HepG2 (cell line): ENCODE measurements around the gene C9orf50. TPM values are rescaled to one million over a fixed set of nuclear protein-coding genes. Genes with fewer than 3 reads are reported as not detected.

ENCODE experiments used
- ARNT2 ChIP-seq: sonication (generic); formaldehyde crosslinking; IDR thresholded peaks from 2 replicates; pipeline ENCODE4 v1.8.0; 2022; ENCODE audit warnings: mild to moderate bottlenecking, low read depth, missing genetic modification reagents, moderate library complexity
- BHLHE40 ChIP-seq: IDR thresholded peaks from 2 replicates; pipeline ENCODE4 v1.6.1; 2011; ENCODE audit warnings: low read length, improper control_type of control experiment
- CENPX ChIP-seq: sonication (generic); formaldehyde crosslinking; IDR thresholded peaks from 2 replicates; pipeline ENCODE4 v1.9.0; 2021; ENCODE audit warnings: mild to moderate bottlenecking, missing genetic modification reagents, moderate library complexity
- HMG20A ChIP-seq: IDR thresholded peaks from 2 replicates; pipeline ENCODE4 v1.6.1; 2016; ENCODE audit warnings: borderline replicate concordance
- IRF2 ChIP-seq: IDR thresholded peaks from 2 replicates; pipeline ENCODE4 v1.6.1; 2018; ENCODE audit warnings: missing genetic modification reagents, missing compliant biosample characterization
- JUND ChIP-seq: sonication (generic); formaldehyde crosslinking; IDR thresholded peaks from 2 replicates; pipeline ENCODE4 v1.8.0; 2022; ENCODE audit warnings: mild to moderate bottlenecking, missing genetic modification reagents
- NFATC3 ChIP-seq: sonication (generic); formaldehyde crosslinking; IDR thresholded peaks from 2 replicates; pipeline ENCODE4 v1.5.1; 2020; ENCODE audit warnings: mild to moderate bottlenecking, missing genetic modification reagents
- NFE2L2 ChIP-seq: fragments of 150-350 bp; IDR thresholded peaks from 2 replicates; pipeline ENCODE4 v1.6.1; 2014; ENCODE audit warnings: low read length
- POLR2AphosphoS5 ChIP-seq: IDR thresholded peaks from 2 replicates; pipeline ENCODE4 v1.6.1; 2012; ENCODE audit warnings: low read depth, low read length
- SIX1 ChIP-seq: sonication (generic); formaldehyde crosslinking; IDR thresholded peaks from 2 replicates; pipeline ENCODE4 v1.4.0; 2020; ENCODE audit warnings: missing genetic modification reagents, borderline replicate concordance
- SRF ChIP-seq: IDR thresholded peaks from 2 replicates; pipeline ENCODE4 v1.6.1; 2011; ENCODE audit warnings: mild to moderate bottlenecking, low read depth, low read length, moderate library complexity
- TBX3 ChIP-seq: fragments of 450-650 bp; IDR thresholded peaks from 2 replicates; pipeline ENCODE4 v1.6.1; 2017; ENCODE audit warnings: antibody characterized with exemption, mild to moderate bottlenecking, inconsistent platforms, borderline replicate concordance
- ZC3H4 ChIP-seq: sonication (generic); formaldehyde crosslinking; IDR thresholded peaks from 2 replicates; pipeline ENCODE4 v1.4.0; 2020; ENCODE audit warnings: missing genetic modification reagents, borderline replicate concordance
- ZNF709 ChIP-seq: sonication (generic); formaldehyde crosslinking; IDR thresholded peaks from 2 replicates; pipeline ENCODE4 v1.5.0; 2020; ENCODE audit warnings: mild to moderate bottlenecking, missing genetic modification reagents
- ZNF724P ChIP-seq: sonication (generic); formaldehyde crosslinking; IDR thresholded peaks from 2 replicates; pipeline ENCODE4 v1.8.0; 2022; ENCODE audit warnings: missing genetic modification reagents, borderline replicate concordance
- ZSCAN12 ChIP-seq: sonication (generic); formaldehyde crosslinking; IDR thresholded peaks from 2 replicates; pipeline ENCODE4 v1.9.0; 2021; ENCODE audit warnings: mild to moderate bottlenecking, missing genetic modification reagents
- ZSCAN20 ChIP-seq: sonication (generic); formaldehyde crosslinking; IDR thresholded peaks from 2 replicates; pipeline ENCODE4 v1.4.0; 2020; ENCODE audit warnings: missing genetic modification reagents, mild to moderate bottlenecking, borderline replicate concordance
- ZSCAN9 ChIP-seq: IDR thresholded peaks from 2 replicates; pipeline ENCODE4 v1.6.1; 2016; ENCODE audit warnings: borderline replicate concordance
- polyA plus RNA-seq, 8 experiments: library from polyadenylated mRNA; depleted of rRNA in 3 of 8; stranded (reverse) in 7 of 8; unstranded in 1 of 8; fragments of >200 nt; fragmentation: Illumina TruSeq in 4 of 8; extraction: Trizol in 4 of 8; gene quantifications; 2 replicates each; pipeline versions ENCODE4 v1.2.1 to v1.2.3, GENCODE V29; 2011 to 2016; ENCODE audit warnings: low read depth in 4 of 8, missing spikeins in 1 of 8, mixed read lengths in 1 of 8; ENCODE audit not compliant: insufficient read depth in 1 of 8
- total RNA-seq, 5 experiments: library from RNA; depleted of rRNA; stranded (reverse); fragments of >200 nt; fragmentation: Illumina TruSeq; extraction: Trizol; gene quantifications; 2 replicates each; pipeline ENCODE4 v1.2.3, GENCODE V29; 2016; ENCODE audit warnings: low read depth in 1 of 5
- TF ChIP-seq, protein P1 (sequence below), 2 experiments: sonication (generic) in 1 of 2; formaldehyde crosslinking in 1 of 2; IDR thresholded peaks; 2 replicates each; pipeline versions ENCODE4 v1.4.0 to v1.6.1; 2018 to 2020; ENCODE audit warnings: missing genetic modification reagents in 2 of 2, borderline replicate concordance in 1 of 2, low read depth in 1 of 2, mild to moderate bottlenecking in 1 of 2, missing biosample characterization in 1 of 2
- TF ChIP-seq, protein P2 (sequence below): sonication (generic); formaldehyde crosslinking; IDR thresholded peaks from 2 replicates; pipeline ENCODE4 v1.8.0; 2022; ENCODE audit warnings: missing genetic modification reagents, low read depth, mild to moderate bottlenecking, borderline replicate concordance
- TF ChIP-seq, protein P3 (sequence below): sonication (generic); formaldehyde crosslinking; IDR thresholded peaks from 2 replicates; pipeline ENCODE4 v1.4.0; 2020; ENCODE audit warnings: mild to moderate bottlenecking, missing genetic modification reagents
- TF ChIP-seq, protein P4 (sequence below), 2 experiments: sonication (generic) in 1 of 2; formaldehyde crosslinking in 1 of 2; IDR thresholded peaks; 2 replicates each; pipeline versions ENCODE4 v1.6.1 to v1.9.0; 2014 to 2022; ENCODE audit warnings: antibody characterized with exemption in 1 of 2, borderline replicate concordance in 1 of 2, inconsistent platforms in 1 of 2, low read depth in 1 of 2, missing genetic modification reagents in 1 of 2

C9orf50 gene
- total and polyA plus RNA-seq, 2 of the 13 experiments (the other 11 are each of a cell fraction or from before 2014, with no cell fraction given): not detected

DNA sequence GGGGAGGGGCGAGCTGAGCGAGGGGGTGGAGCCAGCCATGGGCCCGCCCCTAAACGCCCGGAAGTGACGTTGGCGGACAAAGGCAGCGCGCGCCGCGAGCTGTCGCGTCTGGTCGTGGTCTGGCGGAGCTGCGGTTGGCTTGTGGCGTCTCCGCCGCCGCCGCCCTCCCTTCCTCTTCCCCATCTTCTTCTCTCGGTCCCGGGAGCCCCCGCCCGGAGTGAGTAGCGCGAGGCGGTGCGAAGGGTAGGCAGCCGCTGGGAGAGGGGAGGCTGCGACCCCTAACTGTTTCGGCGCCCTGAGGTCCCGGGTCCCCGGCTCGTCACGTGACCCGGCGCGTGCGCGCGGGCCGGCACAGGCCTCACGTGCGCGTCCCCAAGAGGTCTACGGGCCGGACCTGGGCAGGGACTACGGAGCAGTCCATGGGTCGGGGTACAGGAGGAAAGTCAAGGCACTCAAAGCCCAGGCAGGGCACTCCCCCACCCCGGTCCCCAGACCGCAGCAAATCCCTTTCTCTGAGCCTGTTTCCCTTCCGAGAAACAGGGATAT lies 5.3 kb upstream of the C9orf50 start, which contains the start of gene NTMT1 (continued):
- TF ChIP-seq, protein P1, sequence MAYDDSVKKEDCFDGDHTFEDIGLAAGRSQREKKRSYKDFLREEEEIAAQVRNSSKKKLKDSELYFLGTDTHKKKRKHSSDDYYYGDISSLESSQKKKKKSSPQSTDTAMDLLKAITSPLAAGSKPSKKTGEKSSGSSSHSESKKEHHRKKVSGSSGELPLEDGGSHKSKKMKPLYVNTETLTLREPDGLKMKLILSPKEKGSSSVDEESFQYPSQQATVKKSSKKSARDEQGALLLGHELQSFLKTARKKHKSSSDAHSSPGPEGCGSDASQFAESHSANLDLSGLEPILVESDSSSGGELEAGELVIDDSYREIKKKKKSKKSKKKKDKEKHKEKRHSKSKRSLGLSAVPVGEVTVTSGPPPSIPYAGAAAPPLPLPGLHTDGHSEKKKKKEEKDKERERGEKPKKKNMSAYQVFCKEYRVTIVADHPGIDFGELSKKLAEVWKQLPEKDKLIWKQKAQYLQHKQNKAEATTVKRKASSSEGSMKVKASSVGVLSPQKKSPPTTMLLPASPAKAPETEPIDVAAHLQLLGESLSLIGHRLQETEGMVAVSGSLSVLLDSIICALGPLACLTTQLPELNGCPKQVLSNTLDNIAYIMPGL (CRISPR knock-in tag; IDR thresholded peaks at IDR 0.05; ENCODE audit: borderline replicate concordance in 1 of 2, low read depth in 1 of 2): peak; percentile 23 to 80; a peak in 2 of 4 replicates
- TF ChIP-seq IRF2 (CRISPR knock-in tag) (0 out of 2 replicates have a peak, but pooled peaks have one; percentile 40), NFATC3 (CRISPR knock-in tag) (no peak), SRF (no peak), ZNF724P (CRISPR knock-in tag) (0 out of 2 replicates have a peak, but pooled peaks have one; percentile 32), BHLHE40 (peak; percentile 94), NFE2L2 (no peak), POLR2AphosphoS5 (peak; percentile 89), ZSCAN12 (CRISPR knock-in tag) (no peak), ARNT2 (CRISPR knock-in tag) (peak; percentile 77), ZSCAN9 (CRISPR knock-in tag) (no peak; the same call in 1 of the 2 replicates), HMG20A (CRISPR knock-in tag) (no peak), ZNF709 (CRISPR knock-in tag) (peak; percentile 83; the same call in 1 of the 2 replicates), TBX3 (no peak), JUND (CRISPR knock-in tag) (peak; percentile 34; the same call in 1 of the 2 replicates), SIX1 (CRISPR knock-in tag) (no peak), CENPX (CRISPR knock-in tag) (no peak), ZC3H4 (CRISPR knock-in tag) (no peak), ZSCAN20 (CRISPR knock-in tag) (no peak)
- TF ChIP-seq, protein P2, sequence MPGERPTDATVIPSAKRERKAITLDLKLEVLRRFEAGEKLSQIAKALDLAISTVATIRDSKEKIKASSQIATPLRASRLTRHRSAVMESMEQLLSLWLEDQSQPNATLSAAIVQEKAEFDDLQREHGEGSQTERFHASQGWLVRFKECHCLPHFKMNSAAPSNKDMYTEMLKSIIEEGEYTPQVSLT (CRISPR knock-in tag): no peak; the same call in 1 of the 2 replicates
- TF ChIP-seq, protein P3, sequence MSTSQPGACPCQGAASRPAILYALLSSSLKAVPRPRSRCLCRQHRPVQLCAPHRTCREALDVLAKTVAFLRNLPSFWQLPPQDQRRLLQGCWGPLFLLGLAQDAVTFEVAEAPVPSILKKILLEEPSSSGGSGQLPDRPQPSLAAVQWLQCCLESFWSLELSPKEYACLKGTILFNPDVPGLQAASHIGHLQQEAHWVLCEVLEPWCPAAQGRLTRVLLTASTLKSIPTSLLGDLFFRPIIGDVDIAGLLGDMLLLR (CRISPR knock-in tag): peak; percentile 79; the same call in 1 of the 2 replicates
- TF ChIP-seq, protein P4, sequence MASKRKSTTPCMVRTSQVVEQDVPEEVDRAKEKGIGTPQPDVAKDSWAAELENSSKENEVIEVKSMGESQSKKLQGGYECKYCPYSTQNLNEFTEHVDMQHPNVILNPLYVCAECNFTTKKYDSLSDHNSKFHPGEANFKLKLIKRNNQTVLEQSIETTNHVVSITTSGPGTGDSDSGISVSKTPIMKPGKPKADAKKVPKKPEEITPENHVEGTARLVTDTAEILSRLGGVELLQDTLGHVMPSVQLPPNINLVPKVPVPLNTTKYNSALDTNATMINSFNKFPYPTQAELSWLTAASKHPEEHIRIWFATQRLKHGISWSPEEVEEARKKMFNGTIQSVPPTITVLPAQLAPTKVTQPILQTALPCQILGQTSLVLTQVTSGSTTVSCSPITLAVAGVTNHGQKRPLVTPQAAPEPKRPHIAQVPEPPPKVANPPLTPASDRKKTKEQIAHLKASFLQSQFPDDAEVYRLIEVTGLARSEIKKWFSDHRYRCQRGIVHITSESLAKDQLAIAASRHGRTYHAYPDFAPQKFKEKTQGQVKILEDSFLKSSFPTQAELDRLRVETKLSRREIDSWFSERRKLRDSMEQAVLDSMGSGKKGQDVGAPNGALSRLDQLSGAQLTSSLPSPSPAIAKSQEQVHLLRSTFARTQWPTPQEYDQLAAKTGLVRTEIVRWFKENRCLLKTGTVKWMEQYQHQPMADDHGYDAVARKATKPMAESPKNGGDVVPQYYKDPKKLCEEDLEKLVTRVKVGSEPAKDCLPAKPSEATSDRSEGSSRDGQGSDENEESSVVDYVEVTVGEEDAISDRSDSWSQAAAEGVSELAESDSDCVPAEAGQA (IDR thresholded peaks at IDR 0.05; ENCODE audit: low read depth): peak; percentile 71
- TF ChIP-seq, protein P4 (CRISPR knock-in tag; IDR thresholded peaks at IDR 0.05; ENCODE audit: borderline replicate concordance): peak; percentile 82
